AG09309 (cell line): ENCODE data around the gene C12orf57.
A peak's percentile ranks its signal among the peaks of the same experiment; 100 is the strongest.

Source experiments
- DNase-seq: peaks from one replicate; pipeline ENCODE4 v3.0.0-alpha.2; 2010; ENCODE audit warnings: low read depth
- H3K4me3 ChIP-seq: 2 replicates; pipeline ENCODE4 v1.5.1; 2011; ENCODE audit warnings: mild to moderate bottlenecking, low read depth, low read length, moderate library complexity; ENCODE audit not compliant: control insufficient read depth
- CTCF ChIP-seq: IDR thresholded peaks from 2 replicates; pipeline ENCODE4 v1.5.1; 2011; ENCODE audit warnings: mild to moderate bottlenecking, low read depth, low read length, inconsistent platforms; ENCODE audit not compliant: insufficient read depth, control insufficient read depth; ENCODE audit errors: missing control alignments

Gene C12orf57

GRCh38 chr12:6925540-6926279, 18.1 kb upstream of the C12orf57 start:
- no peak for TF ChIP-seq CTCF
- peak overlapping the region; percentile 98 for H3K4me3 ChIP-seq
- DNase-seq: peak; percentile 72

- H3K4me3 ChIP-seq: peak within 1 kb of the TSS; percentile 98
- no peak for DNase-seq
- TF ChIP-seq CTCF: no peak
Observed at GRCh38 chr12:6927379-6928021, 16.3 kb upstream of the C12orf57 start, which contains the start of gene ATN1. Gene ATN1, plus strand, starts transcription at chr12:6927959. Its CDS starts 6,043 bp downstream, at chr12:6934002.

GRCh38 chr12:6928022-6928702, 15.7 kb upstream of the C12orf57 start:
- H3K4me3 ChIP-seq: peak overlapping the region; percentile 98
- DNase-seq: no peak
- no peak for TF ChIP-seq CTCF

GRCh38 chr12:6928703-6929407, 15.0 kb upstream of the C12orf57 start:
- TF ChIP-seq CTCF: no peak
- peak overlapping the region; percentile 98 for H3K4me3 ChIP-seq
- DNase-seq: no peak

GRCh38 chr12:6929466-6930452, 14.1 kb upstream of the C12orf57 start:
- no peak for DNase-seq
- H3K4me3 ChIP-seq: peak overlapping the region; percentile 98
- TF ChIP-seq CTCF: no peak
